ENCODE measurements around the gene TSSK2. TPM values are rescaled to one million over a fixed set of nuclear protein-coding genes. Genes with fewer than 3 reads are reported as not detected.

Gene TSSK2
- total and polyA plus RNA-seq, 2 of the 8 experiments (the other 6 are each of a cell fraction or from before 2014, with no cell fraction given): not detected

GRCh38 chr22:19107730-19108074, 23.4 kb upstream of the TSSK2 start:
- WGBS, 2 experiments (ENCODE audit: extremely low coverage in 1 of 2, insufficient coverage in 1 of 2, insufficient read length in 1 of 2, insufficient replicate concordance in 2 of 2, low coverage in 1 of 2, low lambda C conversion rate in 2 of 2, missing lambda C conversion rate in 1 of 2): 91% methylated on average over 8 of the region's 8 CpGs; no CpG with 5 or more reads in 1 of the 2 experiments
- H4K20me1 ChIP-seq (replicated peaks in 1 of 2; ENCODE audit: control insufficient read depth in 1 of 2, insufficient read depth in 2 of 2, low read length in 2 of 2): peaks cover 25 to 45% of the 10 kb centered on the region in 2 experiments
- TF ChIP-seq ZNF274 (IDR thresholded peaks at IDR 0.05; ENCODE audit: borderline replicate concordance, extremely low read depth, low read length): no peak
- TF ChIP-seq GABPA (IDR thresholded peaks at IDR 0.05; ENCODE audit: borderline replicate concordance, insufficient read depth, low read length): no peak
- no peak for TF ChIP-seq SAP30 (IDR thresholded peaks at IDR 0.05; ENCODE audit: insufficient read depth, insufficient replicate concordance, low read length)
- no peak for TF ChIP-seq YY1 (IDR thresholded peaks at IDR 0.05; ENCODE audit: low read depth, low read length)
- TF ChIP-seq BRCA1 (IDR thresholded peaks at IDR 0.05; ENCODE audit: low read depth, low read length): no peak
- TF ChIP-seq JUND (IDR thresholded peaks at IDR 0.05; ENCODE audit: low read length): no peak
- no peak for TF ChIP-seq SIN3A (conservative IDR thresholded peaks at IDR 0.05 in 1 of 2, IDR thresholded peaks at IDR 0.05 in 1 of 2; ENCODE audit: low read depth in 1 of 2, low read length in 2 of 2)
- no peak for TF ChIP-seq HDAC2 (IDR thresholded peaks at IDR 0.05; ENCODE audit: borderline replicate concordance in 1 of 2, low read depth in 2 of 2, low read length in 2 of 2)
- no peak for TF ChIP-seq TAF7 (optimal IDR thresholded peaks at IDR 0.05; ENCODE audit: borderline replicate concordance, low read depth, low read length)
- TF ChIP-seq EZH2 (IDR thresholded peaks at IDR 0.05; ENCODE audit: low read depth, low read length, severe bottlenecking): no peak
- TF ChIP-seq MAX (IDR thresholded peaks at IDR 0.05): no peak
- TF ChIP-seq PHF8 (conservative IDR thresholded peaks at IDR 0.05; ENCODE audit: low read depth, low read length): no peak
- no peak for TF ChIP-seq SUZ12 (IDR thresholded peaks at IDR 0.05; ENCODE audit: low read length)

More at GRCh38 chr22:19107730-19108074, 23.4 kb upstream of the TSSK2 start:
- Histone ChIP-seq H3K79me2 (ENCODE audit: control insufficient read depth in 1 of 2, insufficient read depth in 2 of 2, low read length in 2 of 2) (peaks cover 26 to 90% of the 10 kb centered on the region in 2 experiments), H3K4me1 (replicated peaks in 1 of 4; ENCODE audit: control insufficient read depth in 3 of 4, insufficient read depth in 4 of 4, low read length in 3 of 4) (peaks cover 7 to 14% (median 11%) of the 10 kb centered on the region in 4 experiments), H3K9me3 (ENCODE audit: insufficient read depth in 2 of 2, low read depth in 1 of 2, low read length in 1 of 2) (no peaks in the 10 kb centered on the region), H3K4me3 (ENCODE audit: extremely low read depth in 1 of 4, insufficient read depth in 2 of 4, low read depth in 3 of 4, low read length in 4 of 4) (no peak overlapping the region), H2BK20ac (ENCODE audit: low read length) (no peak overlapping the region), H3K56ac (replicated peaks; ENCODE audit: insufficient read length, low read depth, low read length) (no peak overlapping the region), H3K79me1 (ENCODE audit: low read depth, low read length) (peaks cover 20% of the 10 kb centered on the region), H2BK15ac (ENCODE audit: low read length) (no peak overlapping the region), H2BK120ac (replicated peaks; ENCODE audit: low read depth, low read length) (no peak overlapping the region), H3K23ac (ENCODE audit: insufficient read length) (no peak overlapping the region), H3K23me2 (ENCODE audit: low read depth, low read length) (no peaks in the 10 kb centered on the region), H4K8ac (ENCODE audit: extremely low read depth, insufficient read depth, low read length) (no peak overlapping the region), H4K91ac (replicated peaks; ENCODE audit: insufficient read length, low read length) (no peak overlapping the region), H3K18ac (ENCODE audit: extremely low read depth, low read length) (no peak overlapping the region), H3K27me3 (replicated peaks in 1 of 4; ENCODE audit: control insufficient read depth in 3 of 4, extremely low read depth in 1 of 4, insufficient read depth in 3 of 4, low read length in 3 of 4) (no peaks in the 10 kb centered on the region; a peak in 1 of 7 replicates), H2AFZ (ENCODE audit: low read length) (no peak overlapping the region), H3K4me2 (ENCODE audit: insufficient read depth in 1 of 2, low read depth in 2 of 2, low read length in 2 of 2) (no peak overlapping the region), H2AK5ac (ENCODE audit: low read depth, low read length) (no peak overlapping the region), H3K36me3 (ENCODE audit: control insufficient read depth in 2 of 4, insufficient read depth in 4 of 4, low read length in 3 of 4) (no peaks in the 10 kb centered on the region), H4K5ac (ENCODE audit: insufficient read length, low read depth, low read length) (no peak overlapping the region), H2BK12ac (ENCODE audit: low read depth, low read length) (no peak overlapping the region), H3K14ac (ENCODE audit: insufficient read length) (no peak overlapping the region), H2BK5ac (ENCODE audit: low read depth, low read length) (no peak overlapping the region), H3K9ac (replicated peaks in 1 of 4; ENCODE audit: extremely low read depth in 1 of 4, low read depth in 3 of 4, low read length in 3 of 4) (no peak overlapping the region), H3K27ac (ENCODE audit: low read depth, low read length) (no peak overlapping the region), H3K4ac (replicated peaks; ENCODE audit: insufficient read length, low read depth, low read length) (no peak overlapping the region)
- DNase-seq (ENCODE audit: low read depth in 1 of 2, low spot score in 2 of 2) (no peak), FAIRE-seq (no peak)
- CTCF ChIA-PET (ENCODE audit: partially characterized antibody): interaction anchor here (0.9 to 1.8 kb wide), 4 partner anchors 10 to 70 kb away, joined by 3 to 7 read pairs (median 6); no protein-coding TSS in a partner anchor
- POLR2A ChIA-PET (ENCODE audit: partially characterized antibody): interaction anchor here (1.1 kb wide), 1 partner anchor 16 kb away, joined by 3 read pairs; no protein-coding TSS in a partner anchor

Data from H1 (cell line).